Uterus (tissue), 4 donors: ENCODE measurements around the gene GALNT12. TPM values are rescaled to one million over a fixed set of nuclear protein-coding genes. Genes with fewer than 3 reads are reported as not detected.

Experiments used
- DNase-seq, 2 donors: peaks; one replicate each; pipeline ENCODE4 v3.0.0-alpha.2; 2019 to 2020
- H3K27ac ChIP-seq, 2 donors: fragments of 200-600 bp; sonication (generic); 1 replicate in 1 of 2; 2 replicates in 1 of 2; pipeline ENCODE4 v1.5.1; 2016 to 2018
- H3K27me3 ChIP-seq, 2 donors: fragments of 200-600 bp; sonication (generic); one replicate each; pipeline ENCODE4 v1.5.1; 2018 to 2019; ENCODE audit warnings: control low read depth in 1 of 2
- H3K36me3 ChIP-seq, 2 donors: fragments of 200-600 bp; sonication (generic); one replicate each; pipeline ENCODE4 v1.5.1; 2019; ENCODE audit warnings: control low read depth in 1 of 2
- H3K4me1 ChIP-seq, 2 donors: fragments of 200-600 bp; sonication (generic); one replicate each; pipeline ENCODE4 v1.5.1; 2018 to 2019; ENCODE audit warnings: control low read depth in 1 of 2
- H3K4me3 ChIP-seq, 2 donors: fragments of 200-600 bp; sonication (generic); 1 replicate in 1 of 2; 2 replicates in 1 of 2; pipeline ENCODE4 v1.5.1; 2018 to 2019; ENCODE audit warnings: mild to moderate bottlenecking in 1 of 2
- H3K9me3 ChIP-seq, 2 donors: fragments of 200-600 bp; sonication (generic); one replicate each; pipeline ENCODE4 v1.5.1; 2019; ENCODE audit warnings: control low read depth in 1 of 2
- POLR2A ChIP-seq, 2 donors: fragments of 450-650 bp; IDR thresholded peaks; one replicate each; pipeline ENCODE4 v1.6.1; 2016; ENCODE audit warnings: antibody characterized with exemption in 2 of 2, mild to moderate bottlenecking in 1 of 2, moderate library complexity in 1 of 2
- intact Hi-C: fragments of 100-400 bp; cut with DNase I; formaldehyde crosslinking; loops from one replicate; pipeline ENCODE4 v1.15.1; 2023; ENCODE audit warnings: low total_unique reads
- total RNA-seq, 4 donors: library from RNA; depleted of rRNA in 3 of 4; stranded (reverse); fragments of >200 nt in 3 of 4; gene quantifications; one replicate each; pipeline versions ENCODE4 v1.1.0 to v1.2.4, GENCODE V29; 2014 to 2023
- TF ChIP-seq, protein P1 (sequence below), 4 experiments: fragments of 200-600 bp in 2 of 4; fragments of 450-650 bp in 2 of 4; sonication (generic) in 2 of 4; IDR thresholded peaks; one replicate each; pipeline ENCODE4 v1.5.1; 2016 to 2019; ENCODE audit warnings: antibody characterized with exemption in 4 of 4, mild to moderate bottlenecking in 2 of 4, moderate library complexity in 1 of 4
- donor health status: DM: yes; HTN: yes; CAD: no.

GALNT12 gene
- total RNA-seq, 4 donors from 2014 or later: 0.29 to 9.3 (median 2.5) TPM; not detected in 1

DNA sequence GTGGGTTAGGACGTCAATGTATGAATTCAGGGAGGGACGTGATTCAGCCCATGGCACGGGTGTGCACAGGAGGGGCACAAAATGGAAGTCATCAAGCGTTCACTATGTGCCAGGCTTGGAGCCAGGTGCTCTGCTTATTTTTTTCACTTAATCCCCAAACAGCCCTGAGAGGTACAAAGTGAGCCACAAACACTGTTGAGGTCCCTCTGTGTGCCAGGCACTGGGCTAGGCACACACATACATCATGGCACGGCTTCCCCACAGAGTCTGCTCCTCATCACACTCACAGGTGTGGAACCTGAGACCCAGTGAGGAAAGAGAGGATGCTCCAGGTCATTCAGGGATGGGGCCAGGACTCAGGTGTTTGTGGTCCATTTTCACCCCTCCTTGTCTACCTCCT is 68.1 kb downstream of the GALNT12 start:
- Histone ChIP-seq H3K4me1 (peaks cover 0 to 5% of the 10 kb centered on the region in 2 donors), H3K27me3 (no peaks in the 10 kb centered on the region), H3K9me3 (no peaks in the 10 kb centered on the region), H3K36me3 (no peaks in the 10 kb centered on the region), H3K27ac (no peak overlapping the region), H3K4me3 (no peak overlapping the region)
- TF ChIP-seq, protein P1, sequence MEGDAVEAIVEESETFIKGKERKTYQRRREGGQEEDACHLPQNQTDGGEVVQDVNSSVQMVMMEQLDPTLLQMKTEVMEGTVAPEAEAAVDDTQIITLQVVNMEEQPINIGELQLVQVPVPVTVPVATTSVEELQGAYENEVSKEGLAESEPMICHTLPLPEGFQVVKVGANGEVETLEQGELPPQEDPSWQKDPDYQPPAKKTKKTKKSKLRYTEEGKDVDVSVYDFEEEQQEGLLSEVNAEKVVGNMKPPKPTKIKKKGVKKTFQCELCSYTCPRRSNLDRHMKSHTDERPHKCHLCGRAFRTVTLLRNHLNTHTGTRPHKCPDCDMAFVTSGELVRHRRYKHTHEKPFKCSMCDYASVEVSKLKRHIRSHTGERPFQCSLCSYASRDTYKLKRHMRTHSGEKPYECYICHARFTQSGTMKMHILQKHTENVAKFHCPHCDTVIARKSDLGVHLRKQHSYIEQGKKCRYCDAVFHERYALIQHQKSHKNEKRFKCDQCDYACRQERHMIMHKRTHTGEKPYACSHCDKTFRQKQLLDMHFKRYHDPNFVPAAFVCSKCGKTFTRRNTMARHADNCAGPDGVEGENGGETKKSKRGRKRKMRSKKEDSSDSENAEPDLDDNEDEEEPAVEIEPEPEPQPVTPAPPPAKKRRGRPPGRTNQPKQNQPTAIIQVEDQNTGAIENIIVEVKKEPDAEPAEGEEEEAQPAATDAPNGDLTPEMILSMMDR (IDR thresholded peaks at IDR 0.05): no peak
- TF ChIP-seq POLR2A (IDR thresholded peaks at IDR 0.05): no peak
- DNase-seq: no peak
- intact Hi-C loops: no loop called here

DNA sequence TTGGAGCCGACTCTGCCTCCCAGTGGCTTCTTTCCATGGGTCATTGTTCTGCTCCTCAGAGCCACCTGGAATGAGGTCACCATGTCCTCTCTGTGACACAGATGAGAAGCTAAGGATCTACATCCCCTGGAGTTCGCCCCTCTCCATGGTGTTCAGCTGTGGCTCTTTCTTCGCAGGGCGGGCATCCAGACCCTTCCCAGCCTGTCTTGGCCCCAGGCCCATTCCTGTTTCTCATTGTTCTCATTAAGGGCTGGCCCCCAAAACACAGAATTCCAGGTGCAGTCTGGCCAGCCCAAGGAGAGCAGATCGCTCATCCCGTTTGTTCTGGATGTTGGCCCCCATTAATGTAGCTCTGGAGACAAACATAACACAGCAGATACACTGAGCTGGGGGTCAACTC is 69.8 kb downstream of the GALNT12 start:
- H3K27me3 ChIP-seq: no peaks in the 10 kb centered on the region
- H3K36me3 ChIP-seq: no peaks in the 10 kb centered on the region
- H3K9me3 ChIP-seq: no peaks in the 10 kb centered on the region
- peaks cover 0 to 5% of the 10 kb centered on the region in 2 donors for H3K4me1 ChIP-seq
- DNase-seq: no peak
- H3K27ac ChIP-seq: no peak overlapping the region
- intact Hi-C loops: no loop called here
- TF ChIP-seq, protein P1 (IDR thresholded peaks at IDR 0.05): no peak
- TF ChIP-seq POLR2A (IDR thresholded peaks at IDR 0.05): no peak
- H3K4me3 ChIP-seq: no peak overlapping the region

DNA sequence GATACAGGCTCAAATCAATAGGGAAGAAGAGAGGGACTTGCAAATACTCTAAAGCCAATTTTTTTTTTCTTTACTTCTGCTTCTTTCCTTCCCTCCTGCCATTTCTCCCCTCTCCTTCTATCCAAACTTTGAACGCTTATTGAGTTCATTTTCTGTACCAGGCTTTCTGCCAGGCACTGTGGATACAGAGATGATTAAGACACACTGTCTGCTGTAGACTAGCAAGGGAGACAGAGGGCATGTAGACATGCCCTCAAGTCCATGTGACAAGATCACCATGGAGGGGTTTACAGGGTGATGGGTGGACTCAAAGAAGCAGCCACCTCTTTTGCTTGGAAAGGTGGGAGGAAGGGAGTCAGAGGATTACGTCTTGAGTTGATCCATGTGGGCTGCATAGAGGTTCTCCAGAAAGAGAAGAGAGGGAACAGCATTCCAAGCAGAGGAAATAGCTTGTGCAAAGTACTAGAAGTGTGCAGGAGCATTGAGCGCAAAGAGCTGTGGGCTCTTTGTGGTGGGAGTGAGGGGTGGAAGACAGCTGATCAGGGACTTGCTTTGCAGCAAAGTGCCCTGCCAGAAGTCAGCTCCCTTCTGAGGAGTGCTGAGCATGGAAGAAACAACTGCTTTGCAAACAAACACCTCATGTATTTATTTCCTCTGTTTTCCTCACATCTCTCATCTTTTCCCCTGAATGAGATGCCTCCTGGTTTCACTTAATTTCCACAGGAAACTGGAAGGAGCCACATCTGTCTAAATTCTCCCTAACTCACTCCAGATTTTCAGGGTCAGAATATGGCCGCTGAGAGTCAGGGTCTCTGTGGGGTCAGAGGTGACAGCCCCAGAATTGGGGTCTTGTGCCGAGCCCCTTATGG is 71.9 kb downstream of the GALNT12 start:
- H3K27me3 ChIP-seq: no peaks in the 10 kb centered on the region
- peaks cover 0 to 5% of the 10 kb centered on the region in 2 donors for H3K4me1 ChIP-seq
- DNase-seq: no peak
- no peaks in the 10 kb centered on the region for H3K9me3 ChIP-seq
- no peak overlapping the region for H3K4me3 ChIP-seq
- no peaks in the 10 kb centered on the region for H3K36me3 ChIP-seq
- no peak for TF ChIP-seq POLR2A (IDR thresholded peaks at IDR 0.05)
- TF ChIP-seq, protein P1 (IDR thresholded peaks at IDR 0.05): no peak
- peak overlapping the region; percentile 30 to 52 for H3K27ac ChIP-seq
- intact Hi-C loops: no loop called here

DNA sequence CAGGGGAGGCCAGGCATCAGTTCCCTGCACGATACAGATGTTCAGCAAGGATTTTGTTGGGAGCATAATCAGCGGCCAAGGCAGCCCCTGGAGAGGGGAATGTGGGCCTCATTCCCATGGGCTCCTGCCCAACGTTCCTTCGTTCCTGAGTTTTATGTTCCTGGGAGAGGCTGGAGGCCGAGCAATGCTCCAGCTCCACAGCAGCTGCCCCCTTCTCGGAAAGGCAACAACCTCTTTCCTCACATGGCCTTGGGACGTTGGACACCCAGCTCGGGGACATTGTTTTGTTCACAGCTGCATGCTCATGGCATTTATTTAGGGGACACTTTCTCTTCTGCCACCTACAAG is 72.5 kb downstream of the GALNT12 start:
- Histone ChIP-seq H3K27ac (peak overlapping the region; percentile 30 to 52), H3K4me3 (no peak overlapping the region), H3K9me3 (no peaks in the 10 kb centered on the region), H3K4me1 (peaks cover 0 to 5% of the 10 kb centered on the region in 2 donors), H3K27me3 (no peaks in the 10 kb centered on the region), H3K36me3 (no peaks in the 10 kb centered on the region)
- TF ChIP-seq, protein P1 (IDR thresholded peaks at IDR 0.05): no peak
- no peak for TF ChIP-seq POLR2A (IDR thresholded peaks at IDR 0.05)
- intact Hi-C loops: no loop called here
- DNase-seq: peak in 1 of 2 donors; percentile 71

DNA sequence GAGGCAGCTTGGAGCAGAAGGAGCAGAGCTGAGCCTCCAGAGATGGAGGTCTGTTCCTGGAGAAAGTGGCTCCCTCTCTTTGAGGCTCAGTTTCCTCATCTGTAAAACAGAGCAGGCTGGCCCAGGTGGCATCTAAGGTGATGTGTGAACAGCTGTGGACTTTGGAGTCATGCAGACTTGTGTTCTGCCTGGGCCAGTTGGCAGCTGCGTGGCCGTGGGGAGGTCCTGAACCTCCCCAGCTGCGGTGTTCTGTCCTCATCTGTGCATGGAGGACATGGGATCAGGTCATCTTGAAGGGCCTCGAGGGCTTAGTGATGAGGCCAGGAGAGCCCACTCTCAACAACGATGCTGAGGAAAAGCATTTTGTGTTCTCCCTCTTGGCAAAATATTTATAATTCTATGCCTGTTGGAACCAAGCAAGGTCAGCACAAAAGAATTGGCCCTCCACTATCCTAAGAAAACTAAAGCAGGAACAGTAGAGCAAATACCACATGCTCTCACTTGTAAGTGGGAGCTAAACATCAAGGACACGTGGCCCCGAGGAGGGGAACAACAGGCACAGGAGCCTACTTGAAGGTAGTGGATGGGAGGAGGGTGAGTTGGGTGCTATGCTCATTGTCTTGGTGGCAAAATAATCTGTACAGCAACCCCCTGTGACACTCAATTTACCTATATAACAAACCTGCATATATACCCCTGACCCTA is 73.0 kb downstream of the GALNT12 start:
- Histone ChIP-seq H3K9me3 (no peaks in the 10 kb centered on the region), H3K4me3 (no peak overlapping the region), H3K4me1 (peaks cover 0 to 5% of the 10 kb centered on the region in 2 donors), H3K27ac (peak overlapping the region; percentile 30 to 52), H3K36me3 (no peaks in the 10 kb centered on the region), H3K27me3 (no peaks in the 10 kb centered on the region)
- no peak for DNase-seq
- intact Hi-C loops: no loop called here
- TF ChIP-seq POLR2A (IDR thresholded peaks at IDR 0.05): no peak
- TF ChIP-seq, protein P1 (IDR thresholded peaks at IDR 0.05): no peak
